Neural progenitor cell (in vitro differentiated cells): Measurements from ENCODE around the gene PPM1F. TPM values are rescaled to one million over a fixed set of nuclear protein-coding genes. Genes with fewer than 3 reads are reported as not detected.

ENCODE experiments used
- DNase-seq: peaks from one replicate; pipeline ENCODE4 v3.0.0-alpha.2; 2016; ENCODE audit warnings: low spot score
- H2AFZ ChIP-seq: fragments of 200-600 bp; sonication (generic); replicated peaks from 2 replicates; pipeline ENCODE4 v1.6.1; 2016; ENCODE audit warnings: antibody characterized with exemption
- H3F3A ChIP-seq: fragments of 200-600 bp; sonication (generic); 2 replicates; pipeline ENCODE4 v1.6.1; 2016; ENCODE audit warnings: antibody characterized with exemption, low read depth
- H3K27ac ChIP-seq: fragments of 200-600 bp; sonication (generic); 2 replicates; pipeline ENCODE4 v1.5.1; 2016; ENCODE audit warnings: mild to moderate bottlenecking
- H3K27me3 ChIP-seq: fragments of 200-600 bp; sonication (generic); 2 replicates; pipeline ENCODE4 v1.6.1; 2016; ENCODE audit warnings: mild to moderate bottlenecking, moderate library complexity
- H3K36me3 ChIP-seq: fragments of 200-600 bp; sonication (generic); 2 replicates; pipeline ENCODE4 v1.5.1; 2016
- H3K4me1 ChIP-seq: fragments of 200-600 bp; sonication (generic); 2 replicates; pipeline ENCODE4 v1.6.1; 2016; ENCODE audit warnings: mixed run types
- H3K4me2 ChIP-seq: fragments of 200-600 bp; sonication (generic); 2 replicates; pipeline ENCODE4 v1.6.1; 2016
- H3K4me3 ChIP-seq: fragments of 200-600 bp; sonication (generic); 2 replicates; pipeline ENCODE4 v1.5.1; 2016
- H3K79me2 ChIP-seq: fragments of 200-600 bp; sonication (generic); 2 replicates; pipeline ENCODE4 v1.6.1; 2016; ENCODE audit warnings: low read depth
- H3K9ac ChIP-seq: fragments of 200-600 bp; sonication (generic); 2 replicates; pipeline ENCODE4 v1.6.1; 2016
- H3K9me3 ChIP-seq: fragments of 200-600 bp; sonication (generic); 2 replicates; pipeline ENCODE4 v1.5.1; 2016; ENCODE audit warnings: low read depth
- H4K20me1 ChIP-seq: fragments of 200-600 bp; sonication (generic); 2 replicates; pipeline ENCODE4 v1.6.1; 2016; ENCODE audit warnings: low read depth
- H3K27ac Mint-ChIP-seq: 3 replicates; pipeline ENCODE4 v1.8.0; 2021; ENCODE audit warnings: mixed read lengths
- H3K27me3 Mint-ChIP-seq: 2 replicates; pipeline ENCODE4 v1.8.0; 2022; ENCODE audit warnings: low read depth, mild to moderate bottlenecking, inconsistent platforms, moderate library complexity, mixed read lengths; ENCODE audit not compliant: insufficient read depth
- H3K36me3 Mint-ChIP-seq: 3 replicates; pipeline ENCODE4 v1.8.0; 2021; ENCODE audit warnings: mixed read lengths
- H3K4me1 Mint-ChIP-seq: 3 replicates; pipeline ENCODE4 v1.8.0; 2021; ENCODE audit warnings: mixed read lengths
- H3K4me3 Mint-ChIP-seq: 3 replicates; pipeline ENCODE4 v1.8.0; 2021; ENCODE audit warnings: mild to moderate bottlenecking, moderate library complexity, mixed read lengths
- H3K9me3 Mint-ChIP-seq: 3 replicates; pipeline ENCODE4 v1.8.0; 2020; ENCODE audit warnings: mixed read lengths
- EZH2 ChIP-seq: fragments of 200-600 bp; sonication (generic); IDR thresholded peaks from 2 replicates; pipeline ENCODE4 v1.6.1; 2017; ENCODE audit warnings: antibody characterized with exemption, mild to moderate bottlenecking, moderate library complexity
- EZH2phosphoT487 ChIP-seq: fragments of 200-600 bp; sonication (generic); IDR thresholded peaks from 2 replicates; pipeline ENCODE4 v1.6.1; 2017; ENCODE audit warnings: antibody characterized with exemption
- total RNA-seq: library from RNA; depleted of rRNA; stranded (reverse); fragments of >200 nt; gene quantifications from 2 replicates; pipeline ENCODE4 v1.2.3, GENCODE V29; 2015; ENCODE audit warnings: low replicate concordance
- TF ChIP-seq, protein P1 (sequence below): fragments of 200-600 bp; sonication (generic); IDR thresholded peaks from 2 replicates; pipeline ENCODE4 v1.5.1; 2017; ENCODE audit warnings: antibody characterized with exemption, mild to moderate bottlenecking

The PPM1F gene
- total RNA-seq, 1 donor from 2014 or later = 18.0 TPM

GRCh38 chr22:21936151-21936775 lies 16.4 kb downstream of the PPM1F start:
- no peak for DNase-seq
- Histone ChIP-seq H3F3A (peaks cover 11% of the 10 kb centered on the region), H3K9me3 (no peaks in the 10 kb centered on the region), H4K20me1 (no peaks in the 10 kb centered on the region), H2AFZ (no peak overlapping the region), H3K79me2 (no peaks in the 10 kb centered on the region), H3K4me3 (no peak overlapping the region), H3K27me3 (no peaks in the 10 kb centered on the region), H3K4me1 (no peaks in the 10 kb centered on the region), H3K4me2 (no peak overlapping the region), H3K36me3 (no peaks in the 10 kb centered on the region), H3K9ac (no peak overlapping the region), H3K27ac (no peak overlapping the region)
- H3K27ac Mint-ChIP-seq = no peak overlapping the region
- TF ChIP-seq, protein P1, sequence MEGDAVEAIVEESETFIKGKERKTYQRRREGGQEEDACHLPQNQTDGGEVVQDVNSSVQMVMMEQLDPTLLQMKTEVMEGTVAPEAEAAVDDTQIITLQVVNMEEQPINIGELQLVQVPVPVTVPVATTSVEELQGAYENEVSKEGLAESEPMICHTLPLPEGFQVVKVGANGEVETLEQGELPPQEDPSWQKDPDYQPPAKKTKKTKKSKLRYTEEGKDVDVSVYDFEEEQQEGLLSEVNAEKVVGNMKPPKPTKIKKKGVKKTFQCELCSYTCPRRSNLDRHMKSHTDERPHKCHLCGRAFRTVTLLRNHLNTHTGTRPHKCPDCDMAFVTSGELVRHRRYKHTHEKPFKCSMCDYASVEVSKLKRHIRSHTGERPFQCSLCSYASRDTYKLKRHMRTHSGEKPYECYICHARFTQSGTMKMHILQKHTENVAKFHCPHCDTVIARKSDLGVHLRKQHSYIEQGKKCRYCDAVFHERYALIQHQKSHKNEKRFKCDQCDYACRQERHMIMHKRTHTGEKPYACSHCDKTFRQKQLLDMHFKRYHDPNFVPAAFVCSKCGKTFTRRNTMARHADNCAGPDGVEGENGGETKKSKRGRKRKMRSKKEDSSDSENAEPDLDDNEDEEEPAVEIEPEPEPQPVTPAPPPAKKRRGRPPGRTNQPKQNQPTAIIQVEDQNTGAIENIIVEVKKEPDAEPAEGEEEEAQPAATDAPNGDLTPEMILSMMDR = no peak
- TF ChIP-seq EZH2phosphoT487 (no peak), EZH2 (no peak)
- H3K36me3 Mint-ChIP-seq = peaks cover 4% of the 10 kb centered on the region
- H3K4me3 Mint-ChIP-seq = no peak overlapping the region
- H3K27me3 Mint-ChIP-seq = peaks cover 2% of the 10 kb centered on the region
- H3K9me3 Mint-ChIP-seq = no peaks in the 10 kb centered on the region
- H3K4me1 Mint-ChIP-seq = peaks cover 29% of the 10 kb centered on the region

DNA sequence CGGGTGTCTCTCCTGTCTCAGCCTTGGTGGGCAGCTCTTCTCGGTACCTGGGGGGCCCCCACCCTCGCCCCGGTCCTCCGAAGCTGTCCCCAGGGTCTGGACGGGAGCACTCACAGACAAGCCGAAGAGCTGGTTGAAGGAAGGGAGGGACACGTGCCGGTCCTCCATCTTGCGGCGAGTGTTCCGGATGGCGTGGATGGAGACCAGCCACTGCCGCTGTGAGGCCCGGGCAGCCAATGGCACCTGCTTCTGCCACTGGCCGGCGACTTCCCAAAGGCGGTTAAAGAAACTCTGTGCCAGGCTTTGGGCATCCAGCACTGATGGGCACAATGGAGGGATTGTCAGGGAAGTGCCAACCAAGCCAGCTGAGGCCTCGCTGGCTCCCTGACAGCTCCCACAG lies 18.7 kb downstream of the PPM1F start:
- Mint-ChIP-seq H3K27ac (no peak overlapping the region), H3K36me3 (peaks cover 14% of the 10 kb centered on the region)

DNA sequence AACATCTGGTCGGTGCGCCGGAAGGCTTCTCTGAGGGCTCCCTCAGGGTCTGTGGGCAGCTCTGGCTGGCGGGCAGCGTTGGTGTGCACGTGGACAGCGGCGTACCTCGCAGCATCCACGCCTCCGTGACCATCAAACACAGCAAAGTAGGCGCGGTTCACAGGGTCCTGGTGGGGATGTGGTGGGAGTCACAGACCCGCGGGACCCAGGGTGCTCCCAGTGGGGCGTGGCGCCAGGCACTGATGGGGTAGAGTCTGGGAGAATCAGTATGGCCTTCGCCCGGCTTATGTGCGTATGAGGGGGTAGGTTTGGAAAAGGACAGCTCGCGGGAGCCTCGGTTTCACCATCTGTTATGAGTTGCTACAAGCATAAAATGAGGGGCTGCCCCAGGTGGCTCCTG lies 19.2 kb downstream of the PPM1F start:
- no peak overlapping the region for H3K9ac ChIP-seq
- no peaks in the 10 kb centered on the region for H3K9me3 Mint-ChIP-seq
- H3K4me3 ChIP-seq = no peak overlapping the region
- H3K79me2 ChIP-seq = no peaks in the 10 kb centered on the region
- H3K27ac Mint-ChIP-seq = no peak overlapping the region
- peaks cover 2% of the 10 kb centered on the region for H3K27me3 Mint-ChIP-seq
- no peaks in the 10 kb centered on the region for H3K36me3 ChIP-seq
- no peak overlapping the region for H3K4me2 ChIP-seq
- no peaks in the 10 kb centered on the region for H3K4me1 ChIP-seq
- peaks cover 6% of the 10 kb centered on the region for H3F3A ChIP-seq
- H3K9me3 ChIP-seq = no peaks in the 10 kb centered on the region
- H3K4me3 Mint-ChIP-seq = no peak overlapping the region
- no peak for DNase-seq
- no peaks in the 10 kb centered on the region for H4K20me1 ChIP-seq
- peaks cover 17% of the 10 kb centered on the region for H3K4me1 Mint-ChIP-seq
- no peak for TF ChIP-seq EZH2
- H3K27me3 ChIP-seq = no peaks in the 10 kb centered on the region
- H3K27ac ChIP-seq = no peak overlapping the region
- H2AFZ ChIP-seq = no peak overlapping the region
- peaks cover 17% of the 10 kb centered on the region for H3K36me3 Mint-ChIP-seq

More for the DNA sequence above, 18.7 kb downstream of the PPM1F start:
- Histone ChIP-seq H4K20me1 (no peaks in the 10 kb centered on the region), H3K27me3 (no peaks in the 10 kb centered on the region), H3K4me2 (no peak overlapping the region), H3K27ac (no peak overlapping the region), H3F3A (peaks cover 11% of the 10 kb centered on the region), H3K79me2 (no peaks in the 10 kb centered on the region), H3K36me3 (no peaks in the 10 kb centered on the region), H3K9ac (no peak overlapping the region), H3K4me1 (no peaks in the 10 kb centered on the region), H2AFZ (no peak overlapping the region), H3K4me3 (no peak overlapping the region), H3K9me3 (no peaks in the 10 kb centered on the region)
- H3K4me1 Mint-ChIP-seq = peaks cover 21% of the 10 kb centered on the region
- DNase-seq = no peak
- peaks cover 2% of the 10 kb centered on the region for H3K27me3 Mint-ChIP-seq
- H3K4me3 Mint-ChIP-seq = no peak overlapping the region
- no peak for TF ChIP-seq EZH2phosphoT487
- TF ChIP-seq, protein P1 = no peak
- TF ChIP-seq EZH2 = no peak
- no peaks in the 10 kb centered on the region for H3K9me3 Mint-ChIP-seq

DNA sequence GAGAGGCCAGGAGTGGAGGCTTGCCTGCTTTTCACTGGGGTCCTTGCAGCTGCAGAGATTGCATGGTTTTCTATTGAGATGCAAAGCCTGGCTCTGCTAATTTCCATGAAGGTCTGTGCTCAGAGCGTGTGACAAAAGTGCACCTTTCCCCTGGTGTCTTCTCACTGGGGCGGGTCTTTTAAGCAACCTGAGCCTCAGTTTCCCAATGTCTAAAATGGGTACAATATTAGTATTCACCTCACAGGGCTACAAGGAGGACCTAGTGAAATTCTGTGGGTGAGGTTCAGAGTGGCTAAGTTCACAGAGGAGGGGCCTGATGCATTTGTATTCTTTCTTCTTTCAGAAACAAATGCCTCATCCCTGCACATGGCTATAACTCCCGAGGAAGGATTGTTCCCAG lies 20.3 kb downstream of the PPM1F start:
- H3K9me3 ChIP-seq = no peaks in the 10 kb centered on the region
- no peak overlapping the region for H3K4me3 ChIP-seq
- no peak overlapping the region for H3K27ac ChIP-seq

More for the DNA sequence above, 20.3 kb downstream of the PPM1F start:
- Mint-ChIP-seq H3K4me3 (no peak overlapping the region), H3K27me3 (peaks cover 4% of the 10 kb centered on the region), H3K4me1 (peaks cover 16% of the 10 kb centered on the region), H3K27ac (no peak overlapping the region), H3K9me3 (no peaks in the 10 kb centered on the region), H3K36me3 (peaks cover 17% of the 10 kb centered on the region)
- no peak for DNase-seq
- Histone ChIP-seq H2AFZ (no peak overlapping the region), H3K79me2 (no peaks in the 10 kb centered on the region), H3F3A (no peaks in the 10 kb centered on the region), H3K4me1 (peaks cover 2% of the 10 kb centered on the region), H3K4me2 (no peak overlapping the region), H3K36me3 (no peaks in the 10 kb centered on the region), H3K9ac (no peak overlapping the region), H3K27me3 (no peaks in the 10 kb centered on the region), H4K20me1 (no peaks in the 10 kb centered on the region)
- TF ChIP-seq EZH2 = no peak
- TF ChIP-seq, protein P1 = no peak
- TF ChIP-seq EZH2phosphoT487 = no peak
